ENCODE data around the gene CXCL10.

The CXCL10 gene

GRCh38 chr4:75997081-75997480 is 26.2 kb downstream of the CXCL10 start:
- in situ Hi-C loops (cut with MboI; ENCODE audit: low sequenced_read_pairs) = loop anchor here (10.0 kb wide), 1 partner anchor 88 kb away; no protein-coding TSS in a partner anchor

GRCh38 chr4:75995727-75996126 is 27.6 kb downstream of the CXCL10 start:
- in situ Hi-C loops (cut with MboI; ENCODE audit: low sequenced_read_pairs) = loop anchor here (10.0 kb wide), 1 partner anchor 89 kb away; no protein-coding TSS in a partner anchor

GRCh38 chr4:75992462-75992861 is 30.8 kb downstream of the CXCL10 start:
- in situ Hi-C loops (cut with MboI; ENCODE audit: low sequenced_read_pairs) = loop anchor here (10.0 kb wide), 1 partner anchor 92 kb away; no protein-coding TSS in a partner anchor

- in situ Hi-C loops (cut with MboI; ENCODE audit: low sequenced_read_pairs) = loop anchor here (10.0 kb wide), 1 partner anchor 95 kb away; no protein-coding TSS in a partner anchor
These were observed 33.3 kb downstream of the CXCL10 start for GRCh38 chr4:75989846-75990528.

- in situ Hi-C loops (cut with MboI; ENCODE audit: low sequenced_read_pairs) = no loop called here
These were observed 38.2 kb downstream of the CXCL10 start for GRCh38 chr4:75985116-75985515.

GRCh38 chr4:75980576-75980975 is 42.7 kb downstream of the CXCL10 start:
- in situ Hi-C loops (cut with MboI; ENCODE audit: low sequenced_read_pairs) = no loop called here

GRCh38 chr4:75976177-75976576 is 47.1 kb downstream of the CXCL10 start:
- in situ Hi-C loops (cut with MboI; ENCODE audit: low sequenced_read_pairs) = no loop called here

GRCh38 chr4:75973766-75974165 is 49.5 kb downstream of the CXCL10 start:
- in situ Hi-C loops (cut with MboI; ENCODE audit: low sequenced_read_pairs) = no loop called here

All from HL-60/S4 (cell line).